Neural progenitor cell (in vitro differentiated cells): ENCODE data around the gene GPRC5D.

ENCODE experiments used
- CTCF ChIP-seq: fragments of 200-600 bp; sonication (generic); IDR thresholded peaks from 2 replicates; pipeline ENCODE4 v1.5.1; 2017; ENCODE audit warnings: antibody characterized with exemption, mild to moderate bottlenecking
- EZH2phosphoT487 ChIP-seq: fragments of 200-600 bp; sonication (generic); IDR thresholded peaks from 2 replicates; pipeline ENCODE4 v1.6.1; 2017; ENCODE audit warnings: antibody characterized with exemption

GRCh38 chr12:12943586-12944260 is 8.2 kb downstream of the GPRC5D start:
- TF ChIP-seq CTCF (no peak), EZH2phosphoT487 (no peak)
